K562 (cell line): ENCODE measurements around the gene GNPTAB. TPM values are rescaled to one million over a fixed set of nuclear protein-coding genes. Genes with fewer than 3 reads are reported as not detected.

Experiments used
- CBFA2T3 ChIP-seq: fragments of 450-650 bp; IDR thresholded peaks from 2 replicates; pipeline ENCODE4 v1.6.1; 2017
- CC2D1A ChIP-seq: fragments of 450-650 bp; IDR thresholded peaks from 2 replicates; pipeline ENCODE4 v1.6.1; 2017; ENCODE audit warnings: mild to moderate bottlenecking
- DMBX1 ChIP-seq: fragments of 250-450 bp; sonication (Bioruptor Pico); IDR thresholded peaks from 2 replicates; pipeline ENCODE4 v1.8.0; 2022; ENCODE audit warnings: inconsistent platforms, mild to moderate bottlenecking, moderate library complexity, borderline replicate concordance
- ESRRA ChIP-seq: fragments of 450-650 bp; IDR thresholded peaks from 2 replicates; pipeline ENCODE4 v1.6.1; 2014; ENCODE audit warnings: low read depth, mild to moderate bottlenecking, moderate library complexity, borderline replicate concordance
- FOXA3 ChIP-seq, 2 experiments: fragments of 450-650 bp in 1 of 2; sonication (generic) in 1 of 2; formaldehyde crosslinking; IDR thresholded peaks in 1 of 2; conservative IDR thresholded peaks in 1 of 2; 2 replicates each; pipeline versions ENCODE4 v1.4.0 to v1.8.0; 2020 to 2022; ENCODE audit warnings: mild to moderate bottlenecking in 2 of 2, missing genetic modification reagents in 1 of 2
- GMEB1 ChIP-seq: fragments of 250-450 bp; sonication (Bioruptor Pico); IDR thresholded peaks from 2 replicates; pipeline ENCODE4 v1.4.0; 2020; ENCODE audit warnings: mild to moderate bottlenecking
- HMBOX1 ChIP-seq: sonication (generic); IDR thresholded peaks from 2 replicates; pipeline ENCODE4 v1.6.1; 2016
- KLF6 ChIP-seq: fragments of 250-450 bp; sonication (Bioruptor Pico); IDR thresholded peaks from 2 replicates; pipeline ENCODE4 v1.4.0; 2020; ENCODE audit warnings: mild to moderate bottlenecking, moderate library complexity, borderline replicate concordance
- MYC ChIP-seq, 2 experiments: fragments of 250-450 bp in 1 of 2; sonication (Bioruptor Pico) in 1 of 2; IDR thresholded peaks; 2 replicates each; pipeline versions ENCODE4 v1.5.1 to v1.6.1; 2012 to 2021; ENCODE audit warnings: low read depth in 2 of 2, borderline replicate concordance in 1 of 2, improper control_type of control experiment in 1 of 2, low read length in 1 of 2, mild to moderate bottlenecking in 1 of 2, moderate library complexity in 1 of 2
- NR2C2 ChIP-seq, 2 experiments: fragments of 200-800 bp in 1 of 2; sonication (Bioruptor generic) in 1 of 2; sonication (generic) in 1 of 2; formaldehyde crosslinking in 1 of 2; IDR thresholded peaks; 2 replicates each; pipeline versions ENCODE4 v1.6.1 to v1.8.0; 2016 to 2022; ENCODE audit warnings: mild to moderate bottlenecking in 1 of 2, missing compliant biosample characterization in 1 of 2, missing genetic modification characterization in 1 of 2, missing genetic modification reagents in 1 of 2
- SMAD4 ChIP-seq: fragments of 250-450 bp; sonication (Bioruptor Pico); conservative IDR thresholded peaks from 2 replicates; pipeline ENCODE4 v1.8.0; 2021; ENCODE audit warnings: inconsistent platforms, mild to moderate bottlenecking, moderate library complexity
- ZNF41 ChIP-seq: fragments of 250-450 bp; sonication (Bioruptor Pico); conservative IDR thresholded peaks from 2 replicates; pipeline ENCODE4 v1.4.0; 2020; ENCODE audit warnings: mild to moderate bottlenecking
- ZNF518B ChIP-seq: fragments of 250-450 bp; sonication (Bioruptor Pico); IDR thresholded peaks from 2 replicates; pipeline ENCODE4 v1.5.0; 2021; ENCODE audit warnings: mild to moderate bottlenecking, moderate library complexity
- polyA plus RNA-seq, 8 experiments: library from polyadenylated mRNA; depleted of rRNA in 4 of 8; stranded (reverse) in 5 of 8; unstranded in 3 of 8; fragments of >200 nt; fragmentation: Nextera tagmentation in 2 of 8; fragmentation: Illumina TruSeq in 1 of 8; extraction: Ambion mirVana in 2 of 8; extraction: Trizol in 1 of 8; gene quantifications; 2 replicates each; pipeline versions ENCODE4 v1.2.1 to v1.2.3, GENCODE V29; 2011 to 2014; ENCODE audit warnings: inconsistent platforms in 1 of 8, missing spikeins in 1 of 8
- total RNA-seq, 7 experiments: library from RNA; depleted of rRNA in 6 of 7; stranded (reverse); fragments of >200 nt in 6 of 7; fragmentation: Illumina TruSeq in 2 of 7; extraction: Trizol in 2 of 7; gene quantifications; 2 replicates each; pipeline versions ENCODE4 v1.2.1 to v1.2.3, GENCODE V29; 2011 to 2021; ENCODE audit warnings: low replicate concordance in 1 of 7
- TF ChIP-seq, protein P1 (sequence below): fragments of 250-450 bp; sonication (Bioruptor Pico); IDR thresholded peaks from 2 replicates; pipeline ENCODE4 v1.8.0; 2022; ENCODE audit warnings: moderate library complexity, mild to moderate bottlenecking, inconsistent platforms
- TF ChIP-seq, protein P2 (sequence below): sonication (generic); formaldehyde crosslinking; IDR thresholded peaks from 2 replicates; pipeline ENCODE4 v1.9.0; 2022; ENCODE audit warnings: mild to moderate bottlenecking, missing genetic modification reagents
- TF ChIP-seq, protein P3 (sequence below): fragments of 450-650 bp; IDR thresholded peaks from 2 replicates; pipeline ENCODE4 v1.6.1; 2016; ENCODE audit warnings: mild to moderate bottlenecking

Gene GNPTAB
- total and polyA plus RNA-seq, 9 of the 15 experiments (the other 6 are each of a cell fraction or from before 2014, with no cell fraction given), result 5.9 to 23.2 (median 19.3) TPM

- TF ChIP-seq DMBX1 (CRISPR knock-in tag) (0 out of 2 replicates have a peak, but pooled peaks have one; percentile 36), MYC (IDR thresholded peaks at IDR 0.05; ENCODE audit: low read depth, low read length) (peak; percentile 35; the same call in 1 of the 2 replicates), MYC (CRISPR knock-in tag; IDR thresholded peaks at IDR 0.05; ENCODE audit: borderline replicate concordance, low read depth) (no peak), SMAD4 (CRISPR knock-in tag) (peak; percentile 12; the same call in 1 of the 2 replicates), NR2C2 (CRISPR knock-in tag; IDR thresholded peaks at IDR 0.05) (no peak), NR2C2 (tag; IDR thresholded peaks at IDR 0.05) (peak; percentile 63; the same call in 1 of the 2 replicates), ESRRA (peak; percentile 59; the same call in 1 of the 2 replicates), ZNF518B (CRISPR knock-in tag) (no peak), CC2D1A (0 out of 2 replicates have a peak, but pooled peaks have one; percentile 41), KLF6 (0 out of 2 replicates have a peak, but pooled peaks have one; percentile 9), FOXA3 (CRISPR knock-in tag; conservative IDR thresholded peaks at IDR 0.05 in 1 of 2, IDR thresholded peaks at IDR 0.05 in 1 of 2) (peak in 1 of 2 experiments; percentile 18; a peak in 1 of 4 replicates), GMEB1 (0 out of 2 replicates have a peak, but pooled peaks have one; percentile 17), CBFA2T3 (peak; percentile 31; the same call in 1 of the 2 replicates), ZNF41 (CRISPR knock-in tag) (0 out of 2 replicates have a peak, but pooled peaks have one; percentile 46), HMBOX1 (peak; percentile 19; the same call in 1 of the 2 replicates)
- TF ChIP-seq, protein P1, sequence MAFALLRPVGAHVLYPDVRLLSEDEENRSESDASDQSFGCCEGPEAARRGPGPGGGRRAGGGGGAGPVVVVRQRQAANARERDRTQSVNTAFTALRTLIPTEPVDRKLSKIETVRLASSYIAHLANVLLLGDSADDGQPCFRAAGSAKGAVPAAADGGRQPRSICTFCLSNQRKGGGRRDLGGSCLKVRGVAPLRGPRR, result 0 out of 2 replicates have a peak, but pooled peaks have one; percentile 32
- TF ChIP-seq, protein P2, sequence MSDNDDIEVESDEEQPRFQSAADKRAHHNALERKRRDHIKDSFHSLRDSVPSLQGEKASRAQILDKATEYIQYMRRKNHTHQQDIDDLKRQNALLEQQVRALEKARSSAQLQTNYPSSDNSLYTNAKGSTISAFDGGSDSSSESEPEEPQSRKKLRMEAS, result 0 out of 2 replicates have a peak, but pooled peaks have one; percentile 13
- TF ChIP-seq, protein P3, sequence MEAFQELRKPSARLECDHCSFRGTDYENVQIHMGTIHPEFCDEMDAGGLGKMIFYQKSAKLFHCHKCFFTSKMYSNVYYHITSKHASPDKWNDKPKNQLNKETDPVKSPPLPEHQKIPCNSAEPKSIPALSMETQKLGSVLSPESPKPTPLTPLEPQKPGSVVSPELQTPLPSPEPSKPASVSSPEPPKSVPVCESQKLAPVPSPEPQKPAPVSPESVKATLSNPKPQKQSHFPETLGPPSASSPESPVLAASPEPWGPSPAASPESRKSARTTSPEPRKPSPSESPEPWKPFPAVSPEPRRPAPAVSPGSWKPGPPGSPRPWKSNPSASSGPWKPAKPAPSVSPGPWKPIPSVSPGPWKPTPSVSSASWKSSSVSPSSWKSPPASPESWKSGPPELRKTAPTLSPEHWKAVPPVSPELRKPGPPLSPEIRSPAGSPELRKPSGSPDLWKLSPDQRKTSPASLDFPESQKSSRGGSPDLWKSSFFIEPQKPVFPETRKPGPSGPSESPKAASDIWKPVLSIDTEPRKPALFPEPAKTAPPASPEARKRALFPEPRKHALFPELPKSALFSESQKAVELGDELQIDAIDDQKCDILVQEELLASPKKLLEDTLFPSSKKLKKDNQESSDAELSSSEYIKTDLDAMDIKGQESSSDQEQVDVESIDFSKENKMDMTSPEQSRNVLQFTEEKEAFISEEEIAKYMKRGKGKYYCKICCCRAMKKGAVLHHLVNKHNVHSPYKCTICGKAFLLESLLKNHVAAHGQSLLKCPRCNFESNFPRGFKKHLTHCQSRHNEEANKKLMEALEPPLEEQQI, result 0 out of 2 replicates have a peak, but pooled peaks have one; percentile 11
These were observed 24.0 kb upstream of the GNPTAB start (continued) for GRCh38 chr12:101854747-101855146.
